Mononuclear cell (primary cell): Measurements from ENCODE around the gene VRK1. TPM values are rescaled to one million over a fixed set of nuclear protein-coding genes. Genes with fewer than 3 reads are reported as not detected.
"Not testable (repeated sequence)": the region's sequence is repeated elsewhere in the genome, so short reads cannot be mapped to it uniquely, and the experiment has no call there.

Experiments used
- H3K27me3 ChIP-seq: 2 replicates; pipeline ENCODE4 v1.6.0; 2011; ENCODE audit warnings: low read length, control low read depth; ENCODE audit not compliant: insufficient read depth
- H3K4me1 ChIP-seq: 2 replicates; pipeline ENCODE4 v1.5.1; 2011; ENCODE audit warnings: mild to moderate bottlenecking, low read length, control low read depth; ENCODE audit not compliant: insufficient read depth
- H3K4me3 ChIP-seq: 2 replicates; pipeline ENCODE4 v1.5.1; 2011; ENCODE audit warnings: mild to moderate bottlenecking, low read length, moderate library complexity
- H3K9me3 ChIP-seq: 2 replicates; pipeline ENCODE4 v1.5.1; 2011; ENCODE audit warnings: low read depth, mild to moderate bottlenecking, control low read depth, low read length
- total RNA-seq: library from RNA; depleted of rRNA; stranded (reverse); fragments of >200 nt; gene quantifications from one replicate; pipeline ENCODE4 v1.2.3, GENCODE V29; 2012

The VRK1 gene, protein sequence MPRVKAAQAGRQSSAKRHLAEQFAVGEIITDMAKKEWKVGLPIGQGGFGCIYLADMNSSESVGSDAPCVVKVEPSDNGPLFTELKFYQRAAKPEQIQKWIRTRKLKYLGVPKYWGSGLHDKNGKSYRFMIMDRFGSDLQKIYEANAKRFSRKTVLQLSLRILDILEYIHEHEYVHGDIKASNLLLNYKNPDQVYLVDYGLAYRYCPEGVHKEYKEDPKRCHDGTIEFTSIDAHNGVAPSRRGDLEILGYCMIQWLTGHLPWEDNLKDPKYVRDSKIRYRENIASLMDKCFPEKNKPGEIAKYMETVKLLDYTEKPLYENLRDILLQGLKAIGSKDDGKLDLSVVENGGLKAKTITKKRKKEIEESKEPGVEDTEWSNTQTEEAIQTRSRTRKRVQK
- 117 TPM for total RNA-seq

DNA sequence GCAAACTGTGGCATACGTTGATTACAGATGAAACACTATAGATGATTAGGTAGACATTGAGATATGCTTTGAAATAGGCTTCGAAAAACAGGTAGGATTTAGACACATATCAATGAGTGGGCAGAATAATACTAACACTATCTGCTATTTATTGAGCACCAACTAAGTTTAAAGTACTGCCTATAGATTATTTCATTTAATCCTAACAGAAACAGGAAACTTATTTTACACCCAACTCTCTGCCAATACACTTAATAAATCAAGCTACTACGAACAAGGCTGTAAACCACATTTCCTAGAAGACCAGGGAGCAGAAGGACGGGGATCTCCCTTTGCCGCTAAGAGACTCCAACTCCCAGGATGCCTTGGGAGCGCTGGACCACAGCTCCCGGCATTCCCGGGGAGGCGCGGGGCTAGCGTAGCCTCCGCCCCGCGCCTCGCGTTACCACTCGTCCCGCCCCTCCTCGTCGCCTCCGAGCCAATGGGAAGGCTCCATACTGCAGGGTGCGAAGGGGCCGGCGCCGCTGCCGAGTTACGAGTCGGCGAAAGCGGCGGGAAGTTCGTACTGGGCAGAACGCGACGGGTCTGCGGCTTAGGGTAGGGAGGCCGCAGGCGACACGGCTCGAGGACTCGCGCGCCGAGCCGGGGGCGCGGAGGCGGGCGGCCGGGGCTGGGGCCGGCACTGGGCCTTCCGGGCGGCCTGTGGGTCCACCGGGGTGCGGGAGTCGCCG lies at the start of gene VRK1:
Gene VRK1 (plus strand): TSS at position 532 of the 731 bp plus-strand sequence. CDS start 36,090 bp downstream, outside the sequence.
- H3K4me1 ChIP-seq: peaks cover 22% of the 10 kb centered on the region
- H3K9me3 ChIP-seq: no peaks in the 10 kb centered on the region
- peak within 1 kb of the TSS; percentile 68 for H3K4me3 ChIP-seq

DNA sequence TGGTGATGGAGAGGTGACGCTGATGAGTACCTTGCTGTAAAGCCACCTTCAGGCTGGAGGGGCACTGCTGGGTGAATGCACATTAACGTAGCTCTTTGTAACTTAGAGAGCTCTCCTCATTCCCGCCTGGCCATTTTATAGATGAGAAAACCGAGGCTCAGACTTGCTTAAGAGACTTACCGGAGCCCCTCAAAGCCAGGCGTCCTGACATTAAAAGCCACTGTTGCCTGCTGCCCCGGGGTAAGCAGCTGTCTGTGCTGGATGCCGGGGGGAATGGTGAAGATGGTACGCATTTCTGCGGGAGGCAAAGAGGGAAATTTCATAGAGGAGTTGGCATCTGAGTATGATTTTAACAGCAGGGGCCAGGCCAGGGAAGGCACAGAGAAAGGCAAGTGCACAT lies 49.6 kb upstream of the VRK1 start:
- Histone ChIP-seq H3K4me3 (no peak overlapping the region), H3K4me1 (no peaks in the 10 kb centered on the region), H3K9me3 (no peaks in the 10 kb centered on the region), H3K27me3 (peaks cover 10% of the 10 kb centered on the region)

More for the DNA sequence above, at the start of gene VRK1:
- H3K27me3 ChIP-seq: no peaks in the 10 kb centered on the region

DNA sequence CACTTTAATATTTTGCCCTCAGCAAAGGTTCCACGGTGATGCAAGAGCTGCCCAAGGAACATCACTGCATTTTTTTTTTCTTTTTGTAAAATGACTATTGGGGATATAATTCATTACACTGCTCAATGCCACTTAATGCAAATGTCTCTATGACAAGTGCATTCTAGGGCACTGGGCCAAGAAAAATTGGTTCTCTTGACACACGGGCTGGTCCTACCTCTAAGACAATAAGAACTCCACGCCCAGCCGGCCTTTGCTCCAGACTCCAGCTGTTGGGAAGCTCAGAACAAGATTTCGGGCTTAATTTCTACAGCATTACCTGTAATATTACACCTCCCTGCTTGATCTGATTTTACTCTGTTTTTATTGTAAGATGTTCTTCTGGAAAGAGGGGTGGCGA lies 48.8 kb upstream of the VRK1 start:
- Histone ChIP-seq H3K4me1 (no peaks in the 10 kb centered on the region), H3K4me3 (no peak overlapping the region), H3K27me3 (peaks cover 5% of the 10 kb centered on the region), H3K9me3 (no peaks in the 10 kb centered on the region)

DNA sequence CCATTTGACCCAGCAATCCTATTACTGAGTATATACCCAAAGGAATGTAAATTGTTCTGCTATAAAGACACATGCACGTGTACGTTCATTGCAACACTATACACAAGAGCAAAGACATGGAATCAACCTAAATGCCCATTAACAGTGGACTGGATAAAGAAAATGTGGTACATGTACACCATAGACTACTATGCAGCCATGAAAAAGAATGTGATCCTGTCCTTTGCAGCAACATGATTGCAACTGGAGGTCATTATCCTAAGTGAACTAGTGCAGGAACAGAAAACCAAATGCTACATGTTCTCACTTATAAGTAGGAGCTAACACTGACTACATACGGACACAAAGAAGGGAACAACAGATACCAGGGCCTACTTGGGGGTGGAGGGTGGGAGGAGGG lies 45.7 kb upstream of the VRK1 start:
- H3K4me3 ChIP-seq: no peak overlapping the region
- no peaks in the 10 kb centered on the region for H3K9me3 ChIP-seq
- H3K27me3 ChIP-seq: peaks cover 5% of the 10 kb centered on the region
- H3K4me1 ChIP-seq: no peaks in the 10 kb centered on the region

DNA sequence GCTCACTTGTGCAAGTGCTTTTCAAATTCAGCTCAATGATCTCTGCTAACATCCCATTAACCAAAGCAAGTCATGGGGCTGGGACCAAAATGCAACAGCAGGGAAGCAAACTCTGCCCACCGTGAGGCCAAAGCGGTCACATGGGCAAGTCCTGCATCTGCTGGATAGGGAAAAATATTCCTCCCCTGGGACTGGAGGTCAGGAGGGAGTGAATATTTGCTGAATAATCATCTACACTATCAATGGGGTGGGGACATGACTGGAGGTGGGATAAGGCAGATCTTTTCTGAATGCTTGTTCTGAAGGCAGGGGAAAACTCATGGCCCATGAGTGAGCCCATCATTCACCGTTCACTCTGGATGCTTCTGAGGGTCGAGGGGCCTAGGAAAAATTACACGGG lies 45.1 kb upstream of the VRK1 start:
- Histone ChIP-seq H3K27me3 (peaks cover 5% of the 10 kb centered on the region), H3K4me1 (no peaks in the 10 kb centered on the region), H3K9me3 (no peaks in the 10 kb centered on the region), H3K4me3 (no peak overlapping the region)

DNA sequence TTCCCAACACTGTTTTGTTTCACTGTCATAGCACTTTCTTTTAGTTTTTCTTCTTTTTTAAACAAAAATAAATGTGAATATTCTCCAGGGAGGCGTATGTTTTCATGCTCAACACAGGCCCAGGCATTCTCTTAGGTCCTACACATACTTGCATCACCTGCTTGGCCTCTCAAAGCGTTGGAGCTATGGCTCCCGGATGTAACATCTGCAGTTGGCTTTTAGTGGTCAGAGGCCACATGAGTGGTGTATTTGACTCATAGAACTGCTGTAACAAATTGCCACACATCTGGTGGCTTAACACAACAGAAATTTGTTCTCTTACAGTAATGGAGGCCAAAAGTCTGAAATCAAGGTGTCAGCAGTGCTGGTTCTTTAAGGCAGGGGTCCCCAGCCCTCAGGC lies 44.6 kb upstream of the VRK1 start:
- no peaks in the 10 kb centered on the region for H3K9me3 ChIP-seq
- H3K27me3 ChIP-seq: peaks cover 5% of the 10 kb centered on the region
- H3K4me1 ChIP-seq: no peaks in the 10 kb centered on the region
- H3K4me3 ChIP-seq: no peak overlapping the region

DNA sequence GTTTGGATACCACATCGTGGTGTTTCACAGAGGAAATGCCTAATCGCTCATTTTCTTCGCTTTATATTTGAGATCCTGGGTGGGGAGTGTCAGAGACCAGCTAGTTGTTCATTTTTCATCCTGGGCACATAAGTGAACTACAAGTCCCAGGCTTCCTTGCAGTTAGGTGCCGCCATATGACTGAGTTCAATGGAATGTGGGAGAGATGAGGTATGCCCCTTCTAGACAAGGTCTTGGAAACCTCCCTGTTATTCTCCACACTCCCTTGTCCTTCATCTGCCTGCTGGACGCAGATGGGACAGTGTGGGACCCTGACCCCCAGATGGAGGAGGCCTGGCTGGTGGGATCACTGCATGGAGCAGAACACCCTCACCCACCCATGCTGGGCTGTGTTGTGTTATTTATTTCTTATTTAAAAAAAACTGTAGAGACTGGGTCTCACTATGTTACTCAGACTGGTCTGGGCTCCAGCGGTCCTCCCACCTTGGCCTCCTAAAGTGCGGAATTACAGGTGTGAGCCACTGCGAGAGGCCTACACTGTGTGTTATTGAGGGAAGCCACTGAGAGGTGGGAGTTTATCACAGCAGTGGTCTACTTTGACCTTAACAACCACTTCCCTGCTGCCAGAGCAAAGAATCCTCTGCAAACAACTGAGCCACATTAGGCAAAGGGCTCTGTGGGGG lies 42.9 kb upstream of the VRK1 start:
- Histone ChIP-seq H3K4me3 (no peak overlapping the region), H3K27me3 (no peaks in the 10 kb centered on the region), H3K9me3 (no peaks in the 10 kb centered on the region), H3K4me1 (no peaks in the 10 kb centered on the region)

DNA sequence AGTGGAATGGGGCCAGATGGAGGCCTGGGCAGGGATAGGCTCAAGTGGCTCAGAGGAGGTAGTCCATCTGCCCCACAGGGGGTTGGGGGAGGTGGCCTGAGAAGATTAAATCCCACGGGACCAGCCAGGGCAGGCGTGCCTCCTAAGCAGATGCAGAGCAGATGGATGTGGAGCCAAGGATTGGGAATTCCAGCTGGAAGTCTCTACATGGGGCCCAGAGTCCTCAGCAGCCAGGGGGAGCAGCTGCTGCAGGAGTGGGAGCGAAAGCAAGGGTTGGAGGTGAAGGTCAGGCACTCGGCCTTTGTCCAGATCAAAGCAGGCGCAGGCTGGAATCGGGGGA lies 42.4 kb upstream of the VRK1 start:
- H3K9me3 ChIP-seq: no peaks in the 10 kb centered on the region
- H3K27me3 ChIP-seq: no peaks in the 10 kb centered on the region
- H3K4me3 ChIP-seq: no peak overlapping the region
- no peaks in the 10 kb centered on the region for H3K4me1 ChIP-seq

DNA sequence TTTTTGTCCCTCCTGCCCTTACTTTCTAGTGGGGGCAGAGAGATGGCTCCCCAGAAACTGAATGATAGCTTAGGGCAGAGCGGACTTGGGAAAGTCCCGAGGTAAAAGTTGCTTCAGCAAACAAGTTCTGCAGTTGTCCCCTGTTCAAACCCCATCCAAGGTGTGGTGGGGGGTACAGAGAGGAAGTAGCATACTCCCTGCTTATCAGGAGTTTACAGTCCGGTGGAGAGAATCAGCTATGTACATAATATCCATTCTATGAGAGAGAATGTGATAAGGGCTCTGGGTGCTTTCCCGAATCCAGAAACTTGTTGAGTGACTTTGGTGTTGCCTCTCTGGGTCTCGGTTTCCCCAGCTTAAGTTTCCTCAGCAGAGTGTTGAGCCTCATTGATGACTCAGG lies 40.4 kb upstream of the VRK1 start:
- H3K27me3 ChIP-seq: no peaks in the 10 kb centered on the region
- H3K4me1 ChIP-seq: no peaks in the 10 kb centered on the region
- H3K4me3 ChIP-seq: no peak overlapping the region
- H3K9me3 ChIP-seq: no peaks in the 10 kb centered on the region

DNA sequence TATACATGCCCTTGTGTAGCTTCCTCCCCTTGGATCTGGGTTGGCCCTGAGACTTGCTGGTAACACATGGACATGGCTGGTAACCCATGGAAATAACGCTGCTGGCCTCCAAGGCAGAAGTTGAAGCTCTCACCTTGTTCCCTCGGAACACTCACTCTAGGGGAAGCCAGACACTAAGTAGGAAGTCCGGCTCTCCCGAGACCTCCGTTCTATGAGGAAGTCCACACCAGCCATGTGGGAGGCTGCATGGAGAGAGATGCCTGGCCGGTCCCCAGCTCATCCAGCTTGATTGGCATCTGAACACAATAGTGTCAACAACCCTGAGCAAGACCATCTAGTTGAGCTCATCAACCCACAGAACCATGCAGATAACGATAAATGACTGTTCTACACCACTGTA lies 39.7 kb upstream of the VRK1 start:
- no peaks in the 10 kb centered on the region for H3K4me1 ChIP-seq
- H3K4me3 ChIP-seq: no peak overlapping the region
- H3K9me3 ChIP-seq: no peaks in the 10 kb centered on the region
- no peaks in the 10 kb centered on the region for H3K27me3 ChIP-seq

DNA sequence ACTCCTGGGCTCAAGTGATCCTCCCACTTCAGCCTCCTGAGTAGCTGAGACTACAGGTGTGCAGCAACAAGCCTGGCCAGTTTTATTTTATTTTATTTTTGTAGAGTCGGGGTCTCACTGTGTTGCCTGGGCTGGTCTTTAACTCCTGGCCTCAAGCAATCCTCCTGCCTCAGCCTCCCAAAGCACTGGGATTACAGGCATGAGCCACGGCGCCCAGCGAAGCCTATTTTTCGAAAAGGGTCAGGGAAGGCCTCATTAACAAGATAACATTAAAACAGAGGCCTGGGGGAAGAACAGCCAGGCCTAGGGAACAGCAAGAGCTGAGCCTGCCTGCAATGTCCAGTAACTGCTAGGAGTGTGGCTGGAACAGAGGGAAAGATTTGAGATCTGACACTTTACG lies 36.1 kb upstream of the VRK1 start:
- H3K4me1 ChIP-seq: no peaks in the 10 kb centered on the region
- H3K9me3 ChIP-seq: no peaks in the 10 kb centered on the region
- no peaks in the 10 kb centered on the region for H3K27me3 ChIP-seq
- H3K4me3 ChIP-seq: no peak overlapping the region

DNA sequence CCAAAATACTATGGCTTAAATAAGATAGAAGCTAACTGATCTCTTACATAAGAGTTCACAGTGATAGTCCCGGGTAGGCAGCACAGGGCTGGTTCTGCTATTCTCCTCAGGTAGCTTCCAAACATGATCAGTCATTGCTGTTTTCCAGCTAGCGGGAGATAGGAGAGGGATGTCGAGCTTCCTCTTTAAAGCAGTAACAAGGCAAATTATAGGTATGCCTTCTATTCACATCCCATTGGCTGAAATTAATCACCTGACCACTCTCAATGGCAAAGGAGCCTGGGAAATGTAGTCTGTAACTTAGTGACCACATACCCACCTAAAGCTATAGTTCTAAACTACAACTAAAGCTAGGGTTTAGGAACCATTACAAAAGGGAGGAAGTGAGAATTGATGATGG lies 34.5 kb upstream of the VRK1 start:
- H3K27me3 ChIP-seq: no peaks in the 10 kb centered on the region
- no peak overlapping the region for H3K4me3 ChIP-seq
- no peaks in the 10 kb centered on the region for H3K9me3 ChIP-seq
- H3K4me1 ChIP-seq: no peaks in the 10 kb centered on the region

DNA sequence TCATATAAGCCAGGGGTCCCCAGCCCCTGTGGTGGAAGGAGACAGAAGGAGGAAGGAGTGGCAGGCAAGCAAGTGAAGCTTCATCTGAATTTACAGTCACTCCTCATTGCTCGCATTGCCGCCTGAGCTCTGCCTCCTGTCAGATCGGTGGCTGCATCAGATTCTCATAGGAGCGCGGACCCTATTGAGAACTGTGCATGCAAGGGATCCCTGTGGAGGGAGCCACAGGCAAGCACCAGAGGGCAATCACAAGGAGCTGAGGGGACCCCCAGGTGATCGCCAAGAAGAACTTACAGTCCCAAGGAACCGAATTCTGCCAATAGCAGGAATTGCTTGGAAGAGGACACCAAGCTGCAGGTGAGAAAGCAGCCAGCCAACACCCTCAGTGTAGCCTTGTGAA lies 33.2 kb upstream of the VRK1 start:
- no peak overlapping the region for H3K4me3 ChIP-seq
- no peaks in the 10 kb centered on the region for H3K9me3 ChIP-seq
- H3K27me3 ChIP-seq: no peaks in the 10 kb centered on the region
- no peaks in the 10 kb centered on the region for H3K4me1 ChIP-seq

DNA sequence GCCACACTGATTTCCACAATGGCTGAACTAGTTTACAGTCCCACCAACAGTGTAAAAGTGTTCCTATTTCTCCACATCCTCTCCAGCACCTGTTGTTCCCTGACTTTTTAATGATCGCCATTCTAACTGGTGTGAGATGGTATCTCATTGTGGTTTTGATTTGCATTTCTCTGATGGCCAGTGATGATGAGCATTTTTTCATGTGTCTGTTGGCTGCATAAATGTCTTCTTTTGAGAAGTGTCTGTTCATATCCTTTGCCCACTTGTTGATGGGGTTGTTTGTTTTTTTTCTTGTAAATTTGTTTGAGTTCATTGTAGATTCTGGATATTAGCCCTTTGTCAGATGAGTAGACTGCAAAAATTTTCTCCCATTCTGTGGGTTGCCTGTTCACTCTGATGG lies 32.0 kb upstream of the VRK1 start:
- H3K9me3 ChIP-seq, H3K27me3 ChIP-seq, H3K4me3 ChIP-seq, H3K4me1 ChIP-seq: not testable (repeated sequence)

DNA sequence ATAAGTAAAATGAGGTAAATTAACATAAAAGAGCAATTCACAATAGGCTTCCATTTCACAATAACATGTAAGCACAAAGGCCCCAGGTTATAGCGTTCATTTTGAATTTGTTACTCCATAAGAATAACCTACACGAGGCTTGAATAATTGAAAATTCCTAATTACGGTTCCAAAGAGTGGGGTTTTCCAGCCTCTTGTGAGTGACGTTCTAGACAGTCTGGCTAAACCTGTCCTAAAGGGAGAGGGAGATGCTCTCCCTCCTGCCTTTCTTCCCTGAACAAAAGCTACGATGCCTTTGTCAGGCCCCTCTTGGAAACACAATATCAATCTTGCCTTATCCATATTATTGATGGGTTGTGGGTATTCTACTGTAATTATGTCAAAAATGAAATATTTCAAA lies 24.3 kb upstream of the VRK1 start:
- Histone ChIP-seq H3K9me3 (no peaks in the 10 kb centered on the region), H3K4me1 (no peaks in the 10 kb centered on the region), H3K4me3 (no peak overlapping the region), H3K27me3 (peaks cover 8% of the 10 kb centered on the region)
